Measurements from ENCODE around the gene DQX1.

DQX1 gene

GRCh38 chr2:74571058-74571457 is 45.0 kb upstream of the DQX1 start:
- Histone ChIP-seq H3K27ac (no peak overlapping the region), H3K79me2 (no peaks in the 10 kb centered on the region), H3K4me2 (ENCODE audit: low read length) (no peak overlapping the region), H2AFZ (no peak overlapping the region), H3K9me3 (ENCODE audit: control insufficient read depth, low read length) (no peaks in the 10 kb centered on the region), H3K4me3 (ENCODE audit: low read depth, low read length) (no peak overlapping the region), H3K9ac (no peak overlapping the region), H3K27me3 (ENCODE audit: control insufficient read depth, insufficient read depth, low read length) (no peaks in the 10 kb centered on the region), H3K4me1 (no peaks in the 10 kb centered on the region), H3K36me3 (ENCODE audit: control insufficient read depth, insufficient read depth, low read length) (no peaks in the 10 kb centered on the region)
- no peak for TF ChIP-seq CTCF (IDR thresholded peaks at IDR 0.05)

- H3K27ac ChIP-seq: no peak overlapping the region
- no peak overlapping the region for H3K9ac ChIP-seq
- H3K9me3 ChIP-seq (ENCODE audit: control insufficient read depth, low read length): no peaks in the 10 kb centered on the region
- no peak overlapping the region for H3K4me3 ChIP-seq (ENCODE audit: low read depth, low read length)
- H3K27me3 ChIP-seq (ENCODE audit: control insufficient read depth, insufficient read depth, low read length): no peaks in the 10 kb centered on the region
- no peak overlapping the region for H3K4me2 ChIP-seq (ENCODE audit: low read length)
- H3K4me1 ChIP-seq: no peaks in the 10 kb centered on the region
- TF ChIP-seq CTCF (IDR thresholded peaks at IDR 0.05): no peak
- H3K36me3 ChIP-seq (ENCODE audit: control insufficient read depth, insufficient read depth, low read length): no peaks in the 10 kb centered on the region
- H2AFZ ChIP-seq: no peak overlapping the region
- H3K79me2 ChIP-seq: no peaks in the 10 kb centered on the region
Observed at GRCh38 chr2:74569686-74570085, 43.7 kb upstream of the DQX1 start.

GRCh38 chr2:74567881-74568280 is 41.9 kb upstream of the DQX1 start:
- no peak overlapping the region for H3K27ac ChIP-seq
- H3K4me1 ChIP-seq: no peaks in the 10 kb centered on the region
- no peak overlapping the region for H3K9ac ChIP-seq
- no peaks in the 10 kb centered on the region for H3K27me3 ChIP-seq (ENCODE audit: control insufficient read depth, insufficient read depth, low read length)
- H3K4me2 ChIP-seq (ENCODE audit: low read length): no peak overlapping the region
- H3K79me2 ChIP-seq: no peaks in the 10 kb centered on the region
- no peak for TF ChIP-seq CTCF (IDR thresholded peaks at IDR 0.05)
- no peaks in the 10 kb centered on the region for H3K9me3 ChIP-seq (ENCODE audit: control insufficient read depth, low read length)
- no peak overlapping the region for H3K4me3 ChIP-seq (ENCODE audit: low read depth, low read length)
- H3K36me3 ChIP-seq (ENCODE audit: control insufficient read depth, insufficient read depth, low read length): no peaks in the 10 kb centered on the region
- no peak overlapping the region for H2AFZ ChIP-seq

- no peak for TF ChIP-seq CTCF (IDR thresholded peaks at IDR 0.05)
- H3K27me3 ChIP-seq (ENCODE audit: control insufficient read depth, insufficient read depth, low read length): no peaks in the 10 kb centered on the region
- no peak overlapping the region for H2AFZ ChIP-seq
- no peak overlapping the region for H3K9ac ChIP-seq
- H3K4me3 ChIP-seq (ENCODE audit: low read depth, low read length): no peak overlapping the region
- no peaks in the 10 kb centered on the region for H3K79me2 ChIP-seq
- no peaks in the 10 kb centered on the region for H3K36me3 ChIP-seq (ENCODE audit: control insufficient read depth, insufficient read depth, low read length)
- H3K9me3 ChIP-seq (ENCODE audit: control insufficient read depth, low read length): no peaks in the 10 kb centered on the region
- H3K27ac ChIP-seq: no peak overlapping the region
- no peaks in the 10 kb centered on the region for H3K4me1 ChIP-seq
- H3K4me2 ChIP-seq (ENCODE audit: low read length): no peak overlapping the region
Observed at GRCh38 chr2:74566754-74567085, 40.7 kb upstream of the DQX1 start.

GRCh38 chr2:74566076-74566753 is 40.2 kb upstream of the DQX1 start:
- Histone ChIP-seq H3K9me3 (ENCODE audit: control insufficient read depth, low read length) (no peaks in the 10 kb centered on the region), H2AFZ (no peak overlapping the region), H3K4me2 (ENCODE audit: low read length) (no peak overlapping the region), H3K4me1 (no peaks in the 10 kb centered on the region), H3K27ac (no peak overlapping the region), H3K4me3 (ENCODE audit: low read depth, low read length) (no peak overlapping the region), H3K36me3 (ENCODE audit: control insufficient read depth, insufficient read depth, low read length) (no peaks in the 10 kb centered on the region), H3K9ac (no peak overlapping the region), H3K27me3 (ENCODE audit: control insufficient read depth, insufficient read depth, low read length) (no peaks in the 10 kb centered on the region), H3K79me2 (no peaks in the 10 kb centered on the region)
- TF ChIP-seq CTCF (IDR thresholded peaks at IDR 0.05): no peak

All from parathyroid adenoma (tissue), 2 donors.